Smooth muscle cell (in vitro differentiated cells): ENCODE measurements around the gene RNF217. TPM values are rescaled to one million over a fixed set of nuclear protein-coding genes. Genes with fewer than 3 reads are reported as not detected.
A peak's percentile ranks its signal among the peaks of the same experiment; 100 is the strongest.

Experiments used
- DNase-seq: peaks from one replicate; lab custom pipeline; 2025; ENCODE audit not compliant: unreplicated experiment; lab: John Stamatoyannopoulos, UW
- H2AFZ ChIP-seq: fragments of 200-600 bp; sonication (generic); 2 replicates; pipeline ENCODE4 v1.6.0; 2016; ENCODE audit warnings: antibody characterized with exemption, low read depth, mild to moderate bottlenecking
- H3F3A ChIP-seq: fragments of 200-600 bp; sonication (generic); 2 replicates; pipeline ENCODE4 v1.6.0; 2017; ENCODE audit warnings: antibody characterized with exemption, low read depth
- H3K27ac ChIP-seq: fragments of 200-600 bp; sonication (generic); 2 replicates; pipeline ENCODE4 v1.5.1; 2016; ENCODE audit warnings: low read depth, mild to moderate bottlenecking
- H3K27me3 ChIP-seq: fragments of 200-600 bp; sonication (generic); 2 replicates; pipeline ENCODE4 v1.6.1; 2016; ENCODE audit warnings: low read depth, mild to moderate bottlenecking
- H3K36me3 ChIP-seq: fragments of 200-600 bp; sonication (generic); 2 replicates; pipeline ENCODE4 v1.5.1; 2016; ENCODE audit warnings: low read depth
- H3K4me1 ChIP-seq: fragments of 200-600 bp; sonication (generic); 2 replicates; pipeline ENCODE4 v1.5.1; 2016; ENCODE audit warnings: low read depth
- H3K4me2 ChIP-seq: fragments of 200-600 bp; sonication (generic); 2 replicates; pipeline ENCODE4 v1.6.0; 2016; ENCODE audit warnings: mild to moderate bottlenecking
- H3K4me3 ChIP-seq: fragments of 200-600 bp; sonication (generic); 2 replicates; pipeline ENCODE4 v1.5.1; 2016; ENCODE audit warnings: mild to moderate bottlenecking
- H3K79me2 ChIP-seq: fragments of 200-600 bp; sonication (generic); 2 replicates; pipeline ENCODE4 v1.6.0; 2016; ENCODE audit warnings: low read depth, mild to moderate bottlenecking
- H3K9ac ChIP-seq: fragments of 200-600 bp; sonication (generic); 2 replicates; pipeline ENCODE4 v1.6.0; 2016; ENCODE audit warnings: low read depth
- H3K9me3 ChIP-seq: fragments of 200-600 bp; sonication (generic); replicated peaks from 2 replicates; pipeline ENCODE4 v1.5.1; 2016; ENCODE audit warnings: low read depth
- H4K20me1 ChIP-seq: fragments of 200-600 bp; sonication (generic); 2 replicates; pipeline ENCODE4 v1.6.0; 2016; ENCODE audit warnings: low read depth
- WGBS: methylation state at CpG from one replicate; pipeline ENCODE4 v1.1.7; 2016; ENCODE audit warnings: low lambda C conversion rate; 5-methylcytosine and 5-hydroxymethylcytosine counted together
- polyA plus RNA-seq: library from polyadenylated mRNA; unstranded; fragments of >200 nt; fragmentation: Nextera tagmentation; extraction: Ambion mirVana; gene quantifications from 2 replicates; pipeline ENCODE4 v1.2.1, GENCODE V29; 2016
- total RNA-seq: library from RNA; depleted of rRNA; stranded (reverse); fragments of >200 nt; gene quantifications from 2 replicates; pipeline ENCODE4 v1.2.3, GENCODE V29; 2014
- TF ChIP-seq, protein P1 (sequence below): fragments of 200-600 bp; sonication (generic); IDR thresholded peaks from 2 replicates; pipeline ENCODE4 v1.5.1; 2017; ENCODE audit warnings: borderline replicate concordance, mild to moderate bottlenecking, antibody characterized with exemption; ENCODE audit not compliant: insufficient read depth, poor library complexity, severe bottlenecking

Gene RNF217
- total and polyA plus RNA-seq, 2 experiments from 2014 or later: 15.6 to 127 TPM

DNA sequence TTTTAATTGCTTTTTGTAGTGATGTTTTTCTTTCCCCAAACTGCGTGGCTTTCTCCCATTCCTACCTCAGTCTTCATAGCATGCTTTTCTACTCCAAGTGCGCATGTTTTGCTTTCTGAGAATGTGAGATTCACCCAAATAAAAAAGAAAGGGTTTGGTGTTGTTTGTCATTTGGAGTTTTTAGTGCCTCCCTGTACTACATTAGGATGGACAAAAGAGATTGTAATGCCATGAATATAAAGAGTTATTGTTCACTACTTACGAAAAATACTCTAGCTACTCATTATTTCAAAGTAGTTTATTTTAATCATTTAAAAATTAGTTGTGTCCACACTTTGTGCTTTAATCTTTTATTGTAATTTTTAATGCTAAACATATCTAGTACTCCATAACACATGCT, 81.8 kb downstream of the RNF217 start:
- Histone ChIP-seq H3K4me1 (peaks cover 5% of the 10 kb centered on the region), H3F3A (peaks cover 5% of the 10 kb centered on the region), H3K79me2 (peaks cover 75% of the 10 kb centered on the region), H3K27ac (peak overlapping the region; percentile 92), H2AFZ (no peak overlapping the region), H3K4me2 (no peak overlapping the region), H3K4me3 (no peak overlapping the region), H3K27me3 (no peaks in the 10 kb centered on the region), H3K9me3 (no peaks in the 10 kb centered on the region), H3K36me3 (peaks cover 4% of the 10 kb centered on the region), H4K20me1 (peaks cover 31% of the 10 kb centered on the region), H3K9ac (no peak overlapping the region)
- DNase-seq: no peak
- WGBS: 91% methylated on average over 3 of the region's 3 CpGs
- TF ChIP-seq, protein P1, sequence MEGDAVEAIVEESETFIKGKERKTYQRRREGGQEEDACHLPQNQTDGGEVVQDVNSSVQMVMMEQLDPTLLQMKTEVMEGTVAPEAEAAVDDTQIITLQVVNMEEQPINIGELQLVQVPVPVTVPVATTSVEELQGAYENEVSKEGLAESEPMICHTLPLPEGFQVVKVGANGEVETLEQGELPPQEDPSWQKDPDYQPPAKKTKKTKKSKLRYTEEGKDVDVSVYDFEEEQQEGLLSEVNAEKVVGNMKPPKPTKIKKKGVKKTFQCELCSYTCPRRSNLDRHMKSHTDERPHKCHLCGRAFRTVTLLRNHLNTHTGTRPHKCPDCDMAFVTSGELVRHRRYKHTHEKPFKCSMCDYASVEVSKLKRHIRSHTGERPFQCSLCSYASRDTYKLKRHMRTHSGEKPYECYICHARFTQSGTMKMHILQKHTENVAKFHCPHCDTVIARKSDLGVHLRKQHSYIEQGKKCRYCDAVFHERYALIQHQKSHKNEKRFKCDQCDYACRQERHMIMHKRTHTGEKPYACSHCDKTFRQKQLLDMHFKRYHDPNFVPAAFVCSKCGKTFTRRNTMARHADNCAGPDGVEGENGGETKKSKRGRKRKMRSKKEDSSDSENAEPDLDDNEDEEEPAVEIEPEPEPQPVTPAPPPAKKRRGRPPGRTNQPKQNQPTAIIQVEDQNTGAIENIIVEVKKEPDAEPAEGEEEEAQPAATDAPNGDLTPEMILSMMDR: no peak

DNA sequence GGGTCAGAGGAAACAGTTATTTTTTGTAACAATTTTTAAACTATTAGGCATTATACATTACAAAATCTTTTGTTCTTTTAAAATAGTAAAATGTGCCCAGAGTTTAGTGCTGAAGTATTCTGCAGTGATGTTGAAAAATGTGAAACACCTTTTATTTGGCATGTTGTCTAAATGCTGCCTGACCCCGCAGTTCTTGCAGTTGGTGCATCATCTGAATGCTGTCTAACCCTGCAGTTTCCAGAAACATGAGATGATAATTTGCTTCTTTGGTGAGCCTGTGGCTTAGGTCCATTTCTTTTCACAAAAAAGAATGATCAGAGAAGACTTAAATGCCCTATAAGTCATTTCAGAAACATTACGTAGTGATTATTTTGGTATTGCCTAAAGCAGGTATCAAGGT, 82.4 kb downstream of the RNF217 start:
- no peak overlapping the region for H3K9ac ChIP-seq
- H3K4me1 ChIP-seq: peaks cover 5% of the 10 kb centered on the region
- H3K9me3 ChIP-seq: no peaks in the 10 kb centered on the region
- peak overlapping the region; percentile 14 for H3K4me2 ChIP-seq
- H4K20me1 ChIP-seq: peaks cover 31% of the 10 kb centered on the region
- H3K36me3 ChIP-seq: peaks cover 5% of the 10 kb centered on the region
- TF ChIP-seq, protein P1: no peak
- peaks cover 5% of the 10 kb centered on the region for H3F3A ChIP-seq
- H3K27me3 ChIP-seq: no peaks in the 10 kb centered on the region
- H3K27ac ChIP-seq: peak overlapping the region; percentile 92
- H3K4me3 ChIP-seq: no peak overlapping the region
- no peak overlapping the region for H2AFZ ChIP-seq
- WGBS: 75% methylated on average over 2 of the region's 2 CpGs
- DNase-seq: no peak
- peaks cover 76% of the 10 kb centered on the region for H3K79me2 ChIP-seq

DNA sequence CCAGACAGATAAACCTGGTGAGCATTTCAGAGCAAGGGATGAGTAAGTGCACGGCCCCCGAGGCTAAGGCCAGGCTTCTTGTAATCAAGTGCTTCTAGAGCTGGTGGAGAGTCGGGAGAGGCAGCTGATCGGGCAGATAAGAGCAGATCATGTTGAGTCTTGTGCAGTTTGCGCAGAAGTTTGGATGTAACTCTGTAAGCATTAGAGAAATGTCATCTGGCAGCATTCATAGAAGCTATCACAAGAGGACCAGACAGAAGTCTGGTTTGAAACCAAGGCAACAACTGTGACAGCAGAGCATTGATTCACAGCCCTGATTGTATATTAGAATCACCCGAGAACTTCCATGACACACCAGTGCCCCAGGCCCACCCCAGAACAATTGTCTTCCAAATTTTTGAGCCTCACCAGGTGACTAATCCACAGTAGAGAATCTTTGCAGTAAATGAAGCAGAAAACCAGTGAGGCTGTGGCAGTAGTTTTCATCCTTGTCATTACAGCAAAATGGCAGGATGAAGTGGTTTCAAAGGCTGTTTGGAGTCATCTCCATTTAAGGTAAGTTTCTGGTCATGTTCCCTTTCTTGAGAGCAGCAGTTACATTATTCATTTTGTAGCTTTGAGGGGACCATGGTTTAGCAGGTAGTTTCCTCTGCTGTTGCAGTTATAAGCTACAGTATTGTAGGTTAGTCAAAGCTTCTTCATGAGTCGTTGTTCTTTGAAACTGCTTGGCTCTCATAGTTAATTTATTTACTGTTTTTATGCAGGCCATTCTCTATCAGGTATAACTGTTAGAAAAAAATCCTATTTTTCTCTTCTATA, 84.1 kb downstream of the RNF217 start:
- DNase-seq: no peak
- Histone ChIP-seq H3K27me3 (no peaks in the 10 kb centered on the region), H3K4me3 (peak overlapping the region; percentile 23), H2AFZ (no peak overlapping the region), H3K79me2 (peaks cover 59% of the 10 kb centered on the region), H3K27ac (peak overlapping the region; percentile 92), H3K9ac (peak overlapping the region; percentile 81), H3K4me2 (peak overlapping the region; percentile 48), H3F3A (peaks cover 5% of the 10 kb centered on the region), H3K9me3 (no peaks in the 10 kb centered on the region), H3K36me3 (peaks cover 5% of the 10 kb centered on the region), H4K20me1 (peaks cover 30% of the 10 kb centered on the region), H3K4me1 (peaks cover 5% of the 10 kb centered on the region)
- TF ChIP-seq, protein P1: no peak
- WGBS: 32% methylated on average over 7 of the region's 7 CpGs
